NCI-H1694 (cell line): ENCODE results near the gene SPAG16.

Experiments used
- DNase-seq: peaks from one replicate; lab custom pipeline; 2025; lab: John Stamatoyannopoulos, UW

SPAG16 gene

DNA sequence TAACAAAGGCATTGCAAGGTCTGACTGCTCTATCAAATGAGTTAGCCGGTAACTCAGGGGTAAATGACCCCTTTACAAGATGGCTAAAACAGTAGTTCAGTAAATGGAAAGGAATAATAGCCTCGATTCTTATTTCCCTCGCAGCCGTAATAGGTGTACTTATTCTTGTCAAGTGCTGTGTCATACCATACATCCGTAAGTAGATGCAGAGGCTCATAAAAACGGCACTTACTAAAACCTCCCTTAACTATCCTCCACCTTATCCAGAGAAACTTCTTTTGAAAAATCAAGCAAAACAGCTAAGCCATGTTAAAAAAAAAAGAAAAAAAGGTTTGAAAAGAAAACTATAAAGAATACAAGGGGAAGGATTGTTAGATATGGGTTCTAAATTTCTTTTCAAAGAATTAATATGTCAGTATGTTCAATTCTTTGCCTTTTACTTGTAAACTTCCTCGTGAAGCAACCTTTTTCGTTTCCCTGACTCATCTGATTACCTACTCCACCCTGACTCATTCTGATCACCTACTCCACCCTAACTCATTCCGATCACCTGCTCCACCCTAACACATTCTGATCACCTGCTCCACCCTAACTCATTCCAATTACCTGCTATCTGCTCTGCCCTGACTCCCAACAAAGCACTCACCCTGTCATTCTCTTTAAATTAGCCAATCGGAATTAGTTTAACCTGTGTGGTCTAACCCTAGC, 127.5 kb downstream of the SPAG16 start:
- DNase-seq: no peak

DNA sequence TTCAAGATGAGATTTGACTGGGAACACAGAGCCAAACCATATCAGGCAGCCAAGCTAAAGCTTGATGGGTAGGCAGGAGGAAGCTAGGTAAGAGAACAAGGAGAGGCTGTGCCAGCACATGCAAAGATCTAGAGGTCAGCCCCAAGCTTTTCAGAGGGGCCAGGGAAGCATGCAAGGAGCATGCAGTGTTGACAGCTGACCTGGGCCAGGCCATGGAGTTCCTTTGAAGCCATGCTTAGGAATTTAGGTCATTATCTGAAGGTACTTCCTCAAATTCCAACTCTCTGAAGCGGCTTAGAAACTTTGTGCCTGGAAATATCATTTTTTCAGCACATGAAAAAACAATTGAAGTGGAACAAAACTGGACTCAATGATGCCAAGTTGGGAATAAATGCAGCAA, 130.8 kb downstream of the SPAG16 start:
- DNase-seq: no peak

GRCh38 chr2:213416832-213417231, 132.6 kb downstream of the SPAG16 start:
- no peak for DNase-seq

GRCh38 chr2:213419980-213420379, 135.7 kb downstream of the SPAG16 start:
- DNase-seq: no peak

DNA sequence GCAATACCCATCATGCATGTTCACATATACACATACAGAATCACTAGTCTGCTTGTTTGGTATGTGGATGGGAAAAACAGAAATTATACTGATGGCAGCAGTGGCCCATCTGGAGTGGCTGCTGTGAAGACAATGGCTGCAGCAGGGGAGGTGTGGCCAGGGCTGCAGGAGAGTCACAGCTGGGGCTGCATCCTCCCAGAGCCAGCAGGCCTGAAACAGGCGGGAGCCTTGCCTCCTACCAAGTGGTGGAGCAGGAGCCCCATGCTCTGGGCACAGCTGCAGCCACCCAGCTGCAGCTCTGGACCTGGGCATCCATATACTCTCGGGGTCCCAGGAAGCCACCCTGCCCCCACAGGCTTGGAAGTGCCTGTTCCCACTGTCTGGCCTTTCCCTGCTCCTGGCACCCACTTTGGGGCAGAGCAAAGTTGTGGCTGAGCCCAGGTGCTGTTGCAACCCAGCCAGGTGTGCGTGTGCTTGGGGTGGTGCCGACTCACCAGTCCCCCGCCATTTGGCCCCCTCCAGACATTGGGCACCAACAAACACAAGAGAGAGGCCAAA, 136.6 kb downstream of the SPAG16 start:
- DNase-seq: no peak

- DNase-seq: no peak
These were observed 137.9 kb downstream of the SPAG16 start for GRCh38 chr2:213422211-213422610.

DNA sequence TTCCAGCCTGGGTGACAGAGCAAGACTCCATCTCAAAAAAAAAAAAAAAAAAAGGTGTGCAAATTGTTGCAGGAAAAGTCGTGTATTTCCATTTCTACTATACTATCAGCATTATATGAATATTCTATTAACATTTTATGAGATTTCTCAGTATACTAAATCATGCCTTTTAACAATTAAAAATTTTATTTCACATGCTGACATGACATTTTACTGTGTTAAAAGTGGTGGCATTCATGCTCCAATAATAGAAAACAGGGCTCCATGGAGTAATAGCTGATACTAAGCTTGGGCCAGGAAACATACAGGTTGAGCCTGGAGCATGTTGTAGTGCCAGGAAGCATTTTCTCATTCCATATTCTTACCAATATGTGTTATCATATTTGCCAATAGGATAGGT, 141.4 kb downstream of the SPAG16 start:
- no peak for DNase-seq

DNA sequence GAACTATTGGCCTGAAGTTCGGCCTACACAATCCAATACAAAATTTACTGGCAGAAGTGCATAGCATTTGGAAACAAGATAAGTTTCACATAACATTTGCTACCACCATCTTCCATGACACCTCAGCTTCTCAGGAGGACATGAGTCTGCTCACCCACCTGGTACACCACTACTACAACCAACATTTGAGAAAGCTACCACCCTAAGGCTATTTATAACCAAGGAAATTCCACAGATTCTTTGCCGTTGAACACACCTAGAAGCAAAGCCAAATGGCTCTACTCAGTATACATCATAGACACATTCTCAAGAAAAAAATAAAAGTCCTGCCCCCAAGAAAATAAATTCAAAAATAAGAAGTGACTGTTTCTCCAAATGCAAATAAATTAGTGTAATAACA, 145.3 kb downstream of the SPAG16 start:
- no peak for DNase-seq

DNA sequence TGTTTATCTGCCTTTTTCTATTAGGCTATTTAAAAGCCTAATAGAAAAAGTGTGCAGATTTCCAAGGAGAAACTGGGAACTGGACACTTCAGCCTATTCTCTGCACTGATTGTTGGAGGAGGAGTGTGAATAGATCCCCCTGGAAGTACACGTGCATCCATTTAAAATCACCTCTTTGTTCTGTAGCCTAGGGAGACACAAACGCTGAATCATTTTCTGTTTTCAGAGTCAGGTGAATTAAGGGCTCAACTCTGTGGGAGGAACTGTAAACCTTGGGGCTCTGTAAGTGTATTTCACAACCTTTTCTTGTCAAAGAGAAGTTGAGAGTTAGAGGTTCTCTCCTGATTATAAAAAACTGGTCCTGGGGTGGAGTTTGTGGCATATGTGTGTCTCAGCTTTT, 159.7 kb downstream of the SPAG16 start:
- DNase-seq: no peak

DNA sequence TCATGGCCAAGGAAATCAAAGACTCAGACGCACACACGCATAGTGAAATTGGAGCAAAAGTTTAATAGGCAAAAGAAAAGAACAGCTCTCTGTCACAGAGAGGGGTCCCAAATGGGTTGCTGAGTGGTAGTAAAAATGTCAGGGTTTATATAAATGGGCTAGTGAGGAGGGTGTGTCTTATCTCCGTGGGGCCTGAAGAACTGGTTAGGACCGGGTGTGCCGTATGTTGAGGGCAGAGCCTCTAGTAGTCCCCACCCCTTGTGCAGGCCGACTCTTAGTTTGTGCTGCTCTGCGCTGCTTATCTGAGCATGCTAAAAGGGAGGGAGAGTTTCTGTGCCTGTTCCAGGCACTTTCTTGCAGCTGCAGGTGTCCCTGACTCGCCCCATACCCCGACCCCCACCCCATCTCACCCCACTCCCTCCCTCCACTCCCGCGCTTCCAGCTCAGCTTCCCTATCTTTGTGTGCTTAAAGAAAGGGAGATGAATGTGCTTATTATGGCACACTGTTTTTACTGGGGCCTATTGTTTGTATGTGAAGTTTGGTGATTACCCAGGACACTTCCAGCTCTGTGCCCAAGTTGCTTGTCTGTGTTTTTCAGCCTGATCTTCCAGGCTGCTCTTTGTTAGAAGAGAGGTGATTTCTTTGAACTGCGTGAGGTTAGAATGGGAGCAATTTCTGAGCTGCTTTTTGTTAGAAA, 167.4 kb downstream of the SPAG16 start:
- DNase-seq: no peak

- no peak for DNase-seq
These were observed 171.2 kb downstream of the SPAG16 start for GRCh38 chr2:213455316-213456008.

- no peak for DNase-seq
These were observed 191.2 kb downstream of the SPAG16 start for GRCh38 chr2:213475433-213475832.

DNA sequence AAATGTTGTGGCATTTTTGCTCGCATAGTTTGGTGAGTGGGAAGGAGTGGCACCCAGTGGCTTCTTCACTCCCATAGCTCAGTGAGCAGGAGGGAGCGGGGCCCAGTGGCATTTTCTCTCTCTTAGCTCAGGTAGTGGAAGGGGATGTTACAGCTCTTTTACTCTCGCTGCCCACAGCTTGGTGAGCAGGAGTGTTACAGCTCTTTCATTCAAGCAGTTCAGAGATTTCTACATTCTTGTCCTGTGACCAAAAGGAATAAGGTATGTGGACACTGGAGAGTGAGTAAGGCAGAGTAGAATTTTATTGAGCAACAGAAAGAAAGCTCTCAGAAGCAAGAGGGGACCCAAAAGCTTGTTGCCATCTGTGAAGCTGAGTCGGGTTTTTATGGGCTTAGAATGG, 192.4 kb downstream of the SPAG16 start:
- DNase-seq: no peak

DNA sequence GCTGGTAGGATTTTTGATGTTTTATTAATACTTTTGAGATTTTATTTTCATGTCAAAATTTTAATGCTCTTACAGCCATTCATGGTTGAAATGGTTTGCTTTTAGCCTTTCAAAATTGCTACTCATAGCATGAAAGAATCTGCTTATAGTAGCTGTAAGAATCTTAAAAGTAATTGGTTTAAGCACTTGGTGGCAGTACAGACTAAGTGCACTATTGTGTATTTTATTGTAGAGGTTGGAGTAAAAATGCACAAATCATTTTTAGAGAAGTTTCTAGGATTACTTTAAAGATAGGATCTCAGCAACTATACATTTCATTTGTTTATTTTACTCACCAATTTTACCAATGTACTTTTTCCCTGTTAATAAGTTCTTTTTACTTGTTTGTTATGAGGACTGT, 205.8 kb downstream of the SPAG16 start:
- no peak for DNase-seq

GRCh38 chr2:213491376-213491775, 207.1 kb downstream of the SPAG16 start:
- DNase-seq: no peak

- no peak for DNase-seq
These were observed 212.0 kb downstream of the SPAG16 start for GRCh38 chr2:213496226-213496625.

- no peak for DNase-seq
These were observed 216.6 kb downstream of the SPAG16 start for GRCh38 chr2:213500881-213501280.

DNA sequence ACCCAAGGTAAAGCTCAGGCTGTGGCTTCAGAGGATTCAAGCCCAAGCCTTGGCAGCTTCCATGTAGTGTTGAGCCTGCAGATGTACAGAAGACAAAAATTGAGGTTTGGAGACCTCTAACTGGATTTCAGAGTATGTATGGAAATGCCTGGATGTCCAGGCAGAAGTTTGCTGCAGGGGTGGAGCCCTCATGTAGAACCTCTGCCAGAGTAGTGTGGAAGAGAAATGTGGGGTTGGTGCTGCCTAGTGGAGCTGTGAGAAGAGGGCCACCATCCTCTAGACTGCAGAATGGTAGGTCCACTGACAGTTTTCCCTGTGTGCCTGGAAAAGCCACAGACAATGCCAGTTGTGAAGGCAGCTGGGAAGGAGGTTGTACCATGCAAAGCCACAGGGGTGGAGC, 239.9 kb downstream of the SPAG16 start:
- no peak for DNase-seq

DNA sequence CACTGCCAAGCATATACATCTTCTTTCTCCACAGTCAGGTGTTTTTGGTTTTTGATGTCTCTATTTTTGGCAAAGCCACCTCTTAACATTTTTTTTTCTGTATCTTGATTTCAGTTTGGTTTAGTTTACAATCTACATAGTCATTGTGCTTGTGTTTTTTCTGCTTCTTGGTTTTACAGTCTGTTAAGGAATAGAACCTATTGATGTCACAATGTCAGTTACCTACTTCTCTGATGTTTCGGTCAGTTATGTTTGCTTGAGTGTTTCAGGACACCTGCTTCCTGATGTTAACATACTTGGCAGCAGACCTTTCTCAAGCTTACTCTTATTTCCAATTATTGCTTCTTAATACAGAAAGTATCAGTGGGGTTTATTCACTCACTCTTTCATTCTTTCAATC, 253.3 kb downstream of the SPAG16 start:
- no peak for DNase-seq

DNA sequence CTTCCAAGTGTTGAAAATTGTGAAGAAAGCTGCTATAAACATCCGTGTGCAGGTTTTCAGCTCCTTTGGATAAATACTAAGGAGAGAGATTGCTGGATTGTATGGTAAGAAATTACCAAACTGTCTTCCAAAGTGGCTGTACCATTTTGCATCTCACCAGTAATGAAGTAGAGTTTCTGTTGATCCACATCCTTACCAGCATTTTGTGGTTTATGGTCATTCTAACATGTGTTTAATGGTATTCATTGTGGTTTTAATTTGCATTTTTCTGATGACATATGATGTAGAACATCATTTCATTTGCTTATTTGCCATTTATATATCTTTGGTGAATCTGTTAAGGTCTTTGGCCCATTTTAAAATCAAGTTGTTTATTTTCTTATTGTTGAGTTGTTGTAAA, 260.7 kb downstream of the SPAG16 start:
- no peak for DNase-seq

DNA sequence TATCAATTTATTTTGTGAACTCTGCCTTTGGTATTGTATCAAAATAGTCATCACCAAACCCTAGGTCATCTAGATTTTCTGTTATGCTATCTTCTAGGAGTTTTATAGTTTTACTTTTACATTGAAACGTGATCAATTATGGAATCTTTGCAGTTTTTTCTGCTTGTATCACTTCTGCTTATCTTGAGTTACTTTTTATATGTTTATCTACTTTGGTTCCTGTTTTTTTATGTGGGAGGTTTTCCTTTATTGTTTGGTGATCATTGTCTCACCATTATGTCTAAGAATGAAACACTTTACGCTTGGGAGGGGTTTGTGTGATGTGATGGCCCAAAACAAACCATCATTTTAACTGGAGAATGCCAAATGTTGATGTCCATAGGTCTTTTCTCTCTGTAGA, 261.2 kb downstream of the SPAG16 start:
- DNase-seq: no peak

DNA sequence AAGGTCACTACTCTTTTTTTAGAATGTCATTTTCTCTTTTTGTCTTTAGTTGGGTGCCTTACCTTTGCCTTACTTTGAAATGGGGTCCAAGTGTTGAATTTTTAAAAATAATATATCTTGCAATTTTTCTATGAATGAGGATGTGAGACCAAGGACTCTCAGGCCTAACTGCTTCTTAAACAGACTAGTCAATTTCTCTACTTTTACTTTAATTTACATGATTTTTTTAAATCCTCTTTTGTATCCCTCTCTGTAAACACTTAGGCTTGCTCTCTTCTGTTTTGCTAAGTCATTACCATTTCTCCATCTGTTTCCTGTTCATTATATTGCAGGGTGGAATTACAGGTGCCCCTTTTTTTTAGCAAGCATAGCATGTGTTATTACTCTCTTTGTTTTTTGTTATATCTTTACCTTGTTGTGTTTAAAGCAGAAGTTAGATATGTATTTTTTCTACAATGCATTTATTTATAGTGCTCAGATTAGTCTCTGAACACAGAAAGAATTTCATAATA, 261.8 kb downstream of the SPAG16 start:
- no peak for DNase-seq

GRCh38 chr2:213551526-213551925, 267.3 kb downstream of the SPAG16 start:
- DNase-seq: no peak
